SIG-M5 treated with dmso at 0.1 percent for 504 hours (cell line): ENCODE data around the gene ESF1.

Source experiments
- DNase-seq: peaks from one replicate; lab custom pipeline; 2025; ENCODE audit not compliant: unreplicated experiment; lab: John Stamatoyannopoulos, UW

Gene ESF1

GRCh38 chr20:13784893-13785715 lies at the start of gene ESF1, which contains the start of gene NDUFAF5:
ESF1 (minus strand) TSS chr20:13784919; CDS start chr20:13783140, 1,779 bp downstream.
NDUFAF5 (plus strand) TSS chr20:13785028; CDS start chr20:13785069, 41 bp downstream.
- peak; percentile 97 for DNase-seq

GRCh38 chr20:13831476-13831875 lies 46.8 kb upstream of the ESF1 start:
- DNase-seq: no peak

GRCh38 chr20:13825465-13825864 lies 40.7 kb upstream of the ESF1 start:
- no peak for DNase-seq

GRCh38 chr20:13824459-13824858 lies 39.7 kb upstream of the ESF1 start:
- DNase-seq: no peak

GRCh38 chr20:13822459-13822858 lies 37.7 kb upstream of the ESF1 start:
- no peak for DNase-seq

- DNase-seq: peak; percentile 36
Measured at GRCh38 chr20:13821876-13822275, 37.2 kb upstream of the ESF1 start.

- peak; percentile 67 for DNase-seq
Measured at GRCh38 chr20:13819885-13820645, 35.3 kb upstream of the ESF1 start.

GRCh38 chr20:13817342-13817741 lies 32.6 kb upstream of the ESF1 start:
- DNase-seq: no peak

- no peak for DNase-seq
Measured at GRCh38 chr20:13816757-13817156, 32.0 kb upstream of the ESF1 start.

GRCh38 chr20:13814672-13815071 lies 30.0 kb upstream of the ESF1 start:
- DNase-seq: no peak

GRCh38 chr20:13813910-13814309 lies 29.2 kb upstream of the ESF1 start:
- no peak for DNase-seq

- no peak for DNase-seq
Measured at GRCh38 chr20:13810446-13810845, 25.7 kb upstream of the ESF1 start.

GRCh38 chr20:13809855-13810254 lies 25.1 kb upstream of the ESF1 start:
- no peak for DNase-seq

- no peak for DNase-seq
Measured at GRCh38 chr20:13809373-13809772, 24.7 kb upstream of the ESF1 start.

- DNase-seq: no peak
Measured at GRCh38 chr20:13800728-13801134, 16.0 kb upstream of the ESF1 start.

GRCh38 chr20:13799974-13800373 lies 15.3 kb upstream of the ESF1 start:
- no peak for DNase-seq

- DNase-seq: no peak
Measured at GRCh38 chr20:13799040-13799439, 14.3 kb upstream of the ESF1 start.

- no peak for DNase-seq
Measured at GRCh38 chr20:13794667-13795066, 9.9 kb upstream of the ESF1 start.

GRCh38 chr20:13793001-13793400 lies 8.3 kb upstream of the ESF1 start:
- DNase-seq: no peak

- DNase-seq: no peak
Measured at GRCh38 chr20:13791540-13792459, 7.1 kb upstream of the ESF1 start.

GRCh38 chr20:13790708-13791107 lies 6.0 kb upstream of the ESF1 start:
- DNase-seq: no peak
